Measurements from ENCODE around the gene PRR15L. TPM values are rescaled to one million over a fixed set of nuclear protein-coding genes. Genes with fewer than 3 reads are reported as not detected.
A peak's percentile ranks its signal among the peaks of the same experiment; 100 is the strongest.

The PRR15L gene
- total RNA-seq, 6 donors from 2014 or later: 34.2 to 105 (median 75.2) TPM

DNA sequence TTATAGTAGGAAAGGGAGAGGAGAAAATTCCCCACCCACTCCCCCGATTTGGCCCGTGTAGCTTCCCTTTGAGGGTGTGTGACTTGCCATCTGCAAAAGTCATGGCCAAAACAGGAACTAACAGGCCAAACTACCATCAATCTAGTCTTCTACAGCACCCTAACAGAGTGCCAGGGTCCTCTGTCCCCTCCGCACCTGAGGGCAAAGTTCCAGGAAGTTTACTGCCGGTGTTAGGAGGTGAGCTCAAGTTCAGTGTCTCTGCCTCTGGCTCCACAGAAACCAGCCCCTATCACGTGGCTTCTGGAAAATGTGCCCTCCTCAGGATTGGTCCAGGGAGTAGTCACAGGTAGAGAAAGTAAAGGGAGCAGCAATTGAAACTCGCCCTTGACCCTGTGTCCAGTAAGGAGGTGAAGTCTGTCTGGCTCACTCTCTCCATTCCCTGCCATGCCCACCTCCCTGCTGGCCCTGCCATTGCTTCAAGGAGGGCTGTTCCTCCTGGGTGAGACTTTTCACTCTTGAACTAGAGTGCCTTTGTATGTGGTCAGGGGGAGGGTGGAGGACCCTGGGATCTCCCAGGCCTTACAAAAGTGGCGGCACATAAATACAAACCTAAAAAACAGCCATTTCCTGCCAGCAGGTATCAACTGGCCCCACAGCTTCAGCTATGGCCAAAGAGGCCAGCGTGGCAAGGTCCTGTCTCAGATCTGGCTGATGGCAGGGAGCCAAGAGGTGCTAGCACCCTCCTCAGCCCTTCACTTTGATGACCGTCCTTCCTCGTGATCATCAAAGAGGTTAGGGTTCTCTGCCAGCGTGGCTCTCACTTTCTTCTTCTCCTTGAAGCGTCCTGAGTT is 5.3 kb downstream of the PRR15L start:
- no peaks in the 10 kb centered on the region for H3K9me3 ChIP-seq
- H3K4me1 ChIP-seq: peaks cover 18 to 51% (median 41%) of the 10 kb centered on the region in 4 donors
- peak in 1 of 2 donors; percentile 73 for DNase-seq
- no peak for ATAC-seq (ENCODE audit: low FRiP score in 2 of 2)
- H3K36me3 ChIP-seq: peaks cover 0 to 10% (median 2%) of the 10 kb centered on the region in 4 donors
- TF ChIP-seq POLR2A (IDR thresholded peaks at IDR 0.05) (peak in 1 of 4 donors; percentile 40), CTCF (IDR thresholded peaks at IDR 0.05) (no peak)
- WGBS, 2 donors: 56 to 63% methylated on average over 10 to 12 of the region's 12 CpGs
- peak overlapping the region in 2 of 4 donors; percentile 41 to 61 for H3K4me3 ChIP-seq
- peak overlapping the region; percentile 71 to 89 (median 80) for H3K27ac ChIP-seq
- H3K27me3 ChIP-seq: no peaks in the 10 kb centered on the region

DNA sequence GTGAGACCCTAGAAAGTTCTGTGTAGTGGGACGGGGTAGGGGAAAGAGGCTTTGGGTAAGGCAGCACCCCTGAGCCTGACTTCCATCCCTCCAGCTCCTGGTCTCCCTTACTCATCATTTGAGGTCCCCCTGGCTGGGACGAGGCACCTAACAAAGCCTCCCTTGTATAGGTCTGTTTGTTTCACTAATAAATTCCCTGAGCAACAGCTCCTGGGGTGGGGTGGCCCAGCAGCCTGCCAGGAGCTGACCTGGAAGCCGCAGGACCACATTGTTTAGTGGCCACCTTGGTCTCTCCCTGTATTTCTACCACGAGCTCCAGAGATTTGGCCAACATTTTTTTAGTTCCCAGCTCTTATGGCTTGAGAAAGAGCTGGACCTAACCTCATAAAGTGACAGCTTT is 7.2 kb downstream of the PRR15L start:
- H3K4me1 ChIP-seq: peaks cover 18 to 65% (median 49%) of the 10 kb centered on the region in 4 donors

GRCh38 chr17:47949946-47950345 is 7.7 kb downstream of the PRR15L start:
- Histone ChIP-seq H3K9me3 (no peaks in the 10 kb centered on the region), H3K4me3 (peak overlapping the region in 3 of 4 donors; percentile 7 to 38 (median 38)), H3K4me1 (peaks cover 18 to 69% (median 50%) of the 10 kb centered on the region in 4 donors), H3K27me3 (no peaks in the 10 kb centered on the region), H3K36me3 (peaks cover 0 to 22% (median 5%) of the 10 kb centered on the region in 4 donors), H3K27ac (peak overlapping the region; percentile 51 to 89 (median 72))
- DNase-seq (no peak), ATAC-seq (ENCODE audit: low FRiP score in 2 of 2) (no peak)
- 31 to 35% methylated on average over 3 of the region's 3 CpGs for WGBS, 2 donors
- TF ChIP-seq POLR2AphosphoS5 (IDR thresholded peaks at IDR 0.05) (no peak), POLR2A (IDR thresholded peaks at IDR 0.05) (no peak), CTCF (IDR thresholded peaks at IDR 0.05) (no peak)

More for the DNA sequence above, 7.2 kb downstream of the PRR15L start:
- Histone ChIP-seq H3K27ac (peak overlapping the region; percentile 51 to 89 (median 72)), H3K4me3 (no peak overlapping the region), H3K9me3 (no peaks in the 10 kb centered on the region), H3K27me3 (no peaks in the 10 kb centered on the region), H3K36me3 (peaks cover 0 to 19% (median 3%) of the 10 kb centered on the region in 4 donors)
- ATAC-seq (ENCODE audit: low FRiP score in 2 of 2) (no peak), DNase-seq (no peak)
- TF ChIP-seq POLR2A (IDR thresholded peaks at IDR 0.05) (no peak), POLR2AphosphoS5 (IDR thresholded peaks at IDR 0.05) (no peak), EP300 (IDR thresholded peaks at IDR 0.05) (no peak), CTCF (IDR thresholded peaks at IDR 0.05) (no peak)
- WGBS, 2 donors: 63 to 75% methylated on average over 4 of the region's 4 CpGs

DNA sequence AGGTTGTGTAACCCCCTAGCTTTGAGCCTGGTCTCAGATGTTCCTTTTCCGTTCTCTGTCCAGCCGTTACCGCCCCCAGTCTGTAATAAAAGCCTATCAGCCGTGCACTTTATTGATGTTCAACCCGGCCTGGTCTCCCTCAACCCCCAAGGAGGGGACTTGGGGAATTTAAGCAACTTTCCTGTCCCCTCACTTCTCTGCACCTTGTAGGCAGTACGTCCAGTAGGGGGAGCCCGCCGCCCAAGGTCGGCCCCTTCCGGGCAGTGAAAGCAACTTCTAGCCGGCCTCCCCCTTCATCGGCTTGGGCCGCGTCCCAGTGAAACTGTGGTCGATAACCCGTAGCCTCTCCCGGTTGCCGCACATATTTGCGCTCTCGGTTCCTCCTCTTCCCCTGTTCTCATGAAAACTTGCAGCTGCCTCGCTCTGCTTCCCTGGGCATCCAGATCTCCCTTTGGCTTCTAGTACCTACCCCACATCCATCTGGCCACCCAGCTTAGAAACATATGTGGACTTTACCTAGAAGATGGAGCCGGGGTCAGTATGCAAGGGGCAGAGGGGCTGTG is 8.4 kb downstream of the PRR15L start:
- Histone ChIP-seq H3K36me3 (peaks cover 0 to 27% (median 5%) of the 10 kb centered on the region in 4 donors), H3K27ac (peak overlapping the region; percentile 51 to 89 (median 72)), H3K4me1 (peaks cover 18 to 74% (median 51%) of the 10 kb centered on the region in 4 donors), H3K4me3 (peak overlapping the region in 3 of 4 donors; percentile 7 to 38 (median 38)), H3K27me3 (no peaks in the 10 kb centered on the region), H3K9me3 (no peaks in the 10 kb centered on the region)
- DNase-seq (peak; percentile 92 to 95), ATAC-seq (ENCODE audit: low FRiP score in 2 of 2) (peak; percentile 84 to 91)
- peak; percentile 83 to 91 (median 86) for TF ChIP-seq CTCF (IDR thresholded peaks at IDR 0.05)
- no peak for TF ChIP-seq EP300 (IDR thresholded peaks at IDR 0.05)
- peak; percentile 34 to 48 for TF ChIP-seq POLR2AphosphoS5 (IDR thresholded peaks at IDR 0.05)
- peak in 1 of 4 donors; percentile 47 for TF ChIP-seq POLR2A (IDR thresholded peaks at IDR 0.05)
- 4 to 13% methylated on average over 8 to 22 of the region's 22 CpGs for WGBS, 2 donors

Measured in upper lobe of left lung (tissue), 6 donors.